Measurements from ENCODE around the gene BAD.
A peak's percentile ranks its signal among the peaks of the same experiment; 100 is the strongest.

GRCh38 chr11:64284962-64285884, 758 bp upstream of the BAD start, which contains the start of gene GPR137:
- no peak for TF ChIP-seq CTCF (IDR thresholded peaks at IDR 0.05)
- peak in 1 of 2 donors; percentile 78 for TF ChIP-seq POLR2AphosphoS5 (IDR thresholded peaks at IDR 0.05; ENCODE audit: insufficient read depth in 1 of 2, low read depth in 1 of 2)
- no peak for TF ChIP-seq POLR2A (IDR thresholded peaks at IDR 0.05)
